Stimulated activated CD8-positive, alpha-beta memory T cell treated with anti-CD3 and anti-CD28 coated beads, Interleukin-7, amount 100 ng/mL, for 24 hours (primary cell): ENCODE measurements around the gene CACNA2D3.

Source experiments
- DNase-seq: peaks from one replicate; pipeline ENCODE4 v3.0.0-alpha.2; 2020; ENCODE audit warnings: low read depth

The CACNA2D3 gene

DNA sequence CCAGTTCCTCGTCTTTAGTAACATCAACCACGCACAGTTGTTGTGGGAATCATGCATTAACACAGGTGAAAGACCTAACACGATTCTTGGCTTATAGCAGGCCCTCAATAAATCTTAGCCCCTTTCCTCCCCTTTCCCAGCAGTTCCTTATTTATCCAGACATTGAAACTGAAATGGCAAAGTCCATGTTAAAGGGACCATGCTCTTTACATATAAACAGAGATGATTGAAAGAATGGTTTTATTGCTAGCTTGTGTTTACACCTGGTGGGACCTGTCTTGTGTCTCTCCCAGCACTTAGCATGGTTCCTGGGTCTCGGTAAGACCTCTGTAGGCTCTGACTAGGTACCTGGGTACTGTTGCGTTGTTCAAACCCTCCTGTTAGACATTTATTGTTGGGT is 553.7 kb downstream of the CACNA2D3 start:
- DNase-seq: no peak

DNA sequence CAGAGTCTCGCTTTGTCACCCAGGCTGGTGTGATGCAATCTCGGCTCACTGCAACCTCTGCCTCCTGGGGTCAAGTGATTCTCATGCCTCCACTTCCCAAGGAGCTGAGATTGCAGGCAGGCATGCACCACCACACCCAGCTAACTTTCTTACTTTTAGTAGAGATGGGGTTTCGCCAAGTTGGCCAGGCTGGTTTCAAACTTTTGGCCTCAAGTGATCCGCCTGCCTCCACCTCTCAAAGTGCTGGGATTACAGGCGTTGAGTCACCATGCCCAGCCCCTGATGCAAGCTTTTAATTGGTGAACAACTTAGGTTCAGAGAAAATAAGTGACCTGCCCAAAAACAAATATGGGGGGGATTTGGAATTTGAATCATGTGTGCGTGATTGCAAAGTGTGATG is 559.4 kb downstream of the CACNA2D3 start:
- DNase-seq: no peak

DNA sequence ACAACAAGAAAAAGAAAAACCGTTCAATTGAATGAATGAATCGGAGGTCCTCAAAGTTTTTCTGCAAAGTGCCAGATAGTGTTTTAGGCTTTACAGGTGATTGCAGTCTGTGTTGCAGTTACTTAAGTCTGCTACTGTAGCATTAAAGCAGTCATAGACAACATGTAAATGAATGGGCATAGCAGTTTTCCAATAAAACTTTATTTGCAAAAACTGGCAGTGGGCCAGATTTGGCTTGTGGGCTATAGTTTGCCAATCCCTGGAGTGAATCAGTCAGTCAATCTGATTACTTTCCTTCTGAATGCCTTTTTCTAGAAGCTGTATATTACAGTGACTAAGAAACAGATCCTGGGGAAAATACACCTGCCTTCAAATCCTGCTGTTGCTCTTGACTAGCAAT is 562.9 kb downstream of the CACNA2D3 start:
- DNase-seq: no peak

DNA sequence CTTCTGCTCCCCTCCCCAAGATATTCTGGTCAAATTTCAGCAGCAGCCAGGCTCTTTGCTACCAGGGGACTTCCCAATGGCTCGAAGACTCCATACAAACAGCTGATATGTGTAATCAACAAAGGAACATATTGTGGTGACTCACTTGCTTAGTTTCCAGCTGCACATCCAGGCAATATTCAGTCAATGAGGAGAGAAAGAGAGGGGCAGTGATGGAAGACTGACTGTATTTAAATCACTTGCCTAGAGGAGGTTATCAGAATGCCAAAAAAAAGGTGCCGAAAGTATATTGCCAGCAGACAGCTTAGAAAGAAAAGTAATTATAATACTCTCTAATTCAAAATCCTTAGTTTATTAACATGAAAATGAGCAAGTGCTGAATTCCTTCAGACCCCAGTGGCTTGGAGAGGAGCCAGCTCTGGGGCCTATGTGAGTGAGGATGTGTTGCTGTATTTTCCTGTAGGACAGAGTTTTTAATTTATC is 569.0 kb downstream of the CACNA2D3 start:
- DNase-seq: no peak

DNA sequence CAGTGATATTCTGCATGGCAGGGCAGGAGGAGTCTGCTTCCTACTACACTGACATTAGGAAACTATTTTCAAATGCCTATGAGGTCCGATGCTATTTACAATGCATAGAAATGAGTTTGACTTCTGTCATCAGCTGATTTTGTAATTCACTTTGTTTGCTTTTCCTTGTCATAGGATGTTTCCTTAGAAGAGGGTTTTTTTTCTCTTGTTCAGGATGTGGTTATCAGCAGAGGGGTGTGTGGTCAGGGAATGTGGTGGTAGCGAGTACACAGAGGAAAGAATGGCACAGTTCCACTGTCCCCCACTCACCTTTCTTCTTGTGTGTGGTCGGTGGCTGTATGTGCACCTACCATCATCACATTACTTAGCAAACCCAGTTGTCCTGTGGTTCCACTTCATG is 574.0 kb downstream of the CACNA2D3 start:
- no peak for DNase-seq

DNA sequence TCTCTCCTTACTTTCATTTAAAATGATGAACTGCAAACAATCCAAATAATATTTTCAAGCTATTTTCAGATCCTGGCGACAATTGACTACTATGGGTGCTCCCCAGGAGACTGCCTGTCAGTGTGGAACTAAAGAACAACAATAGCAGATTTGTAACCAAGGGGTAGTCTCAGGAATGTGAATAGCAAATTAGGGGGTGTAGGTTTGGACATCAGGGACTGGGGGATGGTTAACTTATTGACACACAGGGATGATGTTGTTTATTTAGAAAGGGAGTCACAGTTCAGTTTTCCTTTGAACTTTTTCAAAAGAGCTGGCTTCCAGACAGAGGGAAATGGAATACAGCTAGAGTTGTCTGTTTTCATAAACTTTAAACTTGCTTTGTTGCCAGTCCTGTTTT is 575.7 kb downstream of the CACNA2D3 start:
- no peak for DNase-seq

DNA sequence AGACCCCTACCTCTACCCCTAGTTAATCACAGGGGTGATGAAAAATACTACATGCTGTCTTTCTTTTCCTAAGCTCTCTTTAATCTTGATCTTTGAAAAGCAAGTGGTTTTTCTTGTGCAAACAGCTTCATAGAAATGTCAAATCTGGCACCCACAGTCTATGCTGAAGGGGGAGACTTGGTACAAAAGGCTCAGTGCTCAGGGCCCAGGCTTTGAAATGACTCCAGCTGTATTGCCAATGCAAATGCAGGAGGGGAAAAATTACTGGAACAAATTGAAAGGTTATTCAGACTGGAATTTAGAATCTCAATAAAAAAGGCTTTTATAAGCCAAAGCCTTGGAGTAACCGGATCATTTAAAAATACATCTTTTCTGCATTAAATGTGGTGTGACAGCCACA is 581.6 kb downstream of the CACNA2D3 start:
- DNase-seq: no peak

DNA sequence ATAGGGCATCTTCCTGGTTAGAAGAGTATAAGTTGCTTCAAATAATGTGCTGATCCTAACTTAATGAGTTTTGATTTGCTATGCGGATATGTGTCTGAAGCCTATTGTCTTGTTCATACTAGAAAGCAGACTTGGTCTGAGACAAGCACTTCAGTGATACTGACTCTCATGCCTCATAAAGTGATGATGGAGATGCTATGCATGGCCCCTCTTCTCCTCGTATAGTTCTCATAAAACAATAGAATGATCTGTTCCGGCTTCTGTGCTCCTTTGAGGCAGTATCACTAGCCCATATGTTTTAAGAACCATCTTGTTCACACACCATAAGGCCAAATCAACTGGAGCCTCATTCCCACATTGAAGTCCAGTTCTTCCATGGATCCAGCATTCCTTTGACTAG is 583.4 kb downstream of the CACNA2D3 start:
- no peak for DNase-seq

DNA sequence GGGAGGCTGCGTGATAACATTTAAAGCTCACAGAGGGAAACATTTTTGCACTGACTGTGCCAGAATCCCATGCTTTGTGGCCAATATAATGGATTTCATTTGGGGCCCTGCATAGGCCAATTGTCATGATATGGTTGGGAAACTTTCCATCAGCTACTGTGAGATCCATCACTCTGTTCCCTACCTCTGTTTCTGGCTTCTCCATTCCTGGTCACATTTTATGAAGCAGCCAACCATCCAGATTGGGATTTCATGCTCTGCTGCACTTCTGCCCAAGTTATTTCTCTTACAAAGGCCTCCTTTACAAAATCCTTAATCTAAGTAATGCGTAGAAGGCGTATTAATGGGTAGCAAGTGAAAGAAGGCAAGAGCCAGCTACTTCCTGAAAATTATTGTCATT is 584.4 kb downstream of the CACNA2D3 start:
- no peak for DNase-seq

DNA sequence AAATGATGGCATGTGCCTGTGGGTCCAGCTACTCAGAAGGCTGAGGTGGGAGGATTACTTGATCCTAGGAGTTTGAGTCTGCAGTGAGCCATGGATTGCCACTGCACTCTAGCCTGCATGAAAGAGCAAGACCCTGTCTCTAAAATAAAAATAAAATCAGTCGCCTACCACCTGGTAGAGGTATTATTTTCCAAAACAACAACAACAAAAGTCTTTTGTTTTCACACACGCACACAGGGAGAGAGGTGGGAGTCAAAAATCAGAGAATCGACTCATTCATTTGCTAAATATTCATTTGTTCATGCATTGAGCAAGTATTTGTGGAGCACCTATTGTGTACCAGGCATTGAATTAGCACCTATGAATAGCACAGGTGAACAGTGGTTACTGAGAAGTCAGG is 587.4 kb downstream of the CACNA2D3 start:
- DNase-seq: no peak

DNA sequence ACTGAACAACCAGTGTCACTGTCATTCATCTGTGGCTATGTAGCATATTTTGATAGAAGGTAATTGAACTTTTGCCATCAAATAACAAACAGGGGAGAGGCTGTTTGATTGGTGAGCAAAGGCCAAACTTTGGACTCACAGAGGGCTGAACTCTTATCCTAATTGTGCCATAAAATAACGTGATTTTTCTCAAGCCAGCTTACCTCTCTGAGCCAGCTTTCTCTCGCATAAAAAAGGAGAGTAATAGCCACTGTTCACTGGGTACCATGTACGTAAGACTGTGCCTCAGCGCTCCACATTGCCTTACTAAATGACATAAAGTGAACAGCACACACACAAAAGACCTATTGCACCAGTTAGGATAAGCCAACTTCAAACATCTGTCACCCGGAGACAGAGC is 588.6 kb downstream of the CACNA2D3 start:
- DNase-seq: no peak

DNA sequence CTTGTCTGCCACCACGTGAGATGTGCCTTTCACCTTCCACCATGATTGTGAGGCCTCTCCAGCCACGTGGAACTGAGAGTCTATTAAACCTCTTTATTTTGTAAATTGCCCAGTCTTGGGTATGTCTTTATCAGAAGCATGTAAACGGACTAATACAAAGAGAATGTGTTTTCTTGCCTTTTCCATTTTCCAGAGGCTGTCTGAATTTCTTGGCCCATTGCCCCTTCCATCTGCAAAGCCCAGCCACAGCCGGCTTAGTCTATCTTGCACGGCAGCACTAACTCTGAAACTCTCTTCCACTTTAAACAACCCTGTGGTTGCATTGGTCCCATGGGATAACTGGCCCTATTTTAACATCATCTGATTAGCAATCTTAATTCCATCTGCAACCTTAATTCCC is 590.2 kb downstream of the CACNA2D3 start:
- DNase-seq: no peak

DNA sequence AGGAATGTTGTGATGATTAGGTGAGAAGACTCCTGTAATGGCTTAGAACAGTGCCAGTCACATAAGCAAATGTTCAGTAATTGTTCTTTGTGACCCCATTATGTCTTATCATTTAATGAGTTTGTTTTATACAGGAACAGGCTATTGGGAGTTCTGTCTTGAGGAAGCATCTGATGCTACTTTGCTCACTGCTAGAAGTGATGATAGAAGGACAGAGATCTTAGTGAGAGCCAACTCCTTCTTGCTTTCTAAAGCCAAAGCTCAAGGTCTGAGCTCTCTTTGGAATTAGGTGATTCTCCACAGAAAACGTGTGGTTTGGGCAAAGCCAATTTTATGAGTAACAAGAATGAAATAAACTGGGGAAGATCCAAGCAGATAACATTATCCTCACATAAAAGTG is 590.7 kb downstream of the CACNA2D3 start:
- no peak for DNase-seq

DNA sequence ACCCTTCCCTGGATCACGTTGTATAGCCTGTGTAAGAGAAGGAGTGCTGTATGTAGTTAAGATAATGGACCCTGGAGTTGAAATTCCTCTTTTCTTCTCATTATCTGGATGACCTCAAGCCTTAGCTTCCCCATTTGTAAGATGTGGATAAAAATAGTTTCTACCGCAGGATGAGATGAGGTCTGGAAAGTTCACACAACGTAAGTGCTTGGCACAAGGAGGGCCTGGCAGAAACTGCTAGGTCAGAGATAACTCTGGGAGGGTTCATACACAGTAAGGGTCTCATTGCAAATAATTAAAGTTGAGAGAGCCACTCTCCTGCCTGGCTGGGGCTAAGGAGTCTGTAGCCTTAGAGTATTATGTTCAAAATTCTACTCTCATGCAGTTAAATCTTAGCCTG is 591.1 kb downstream of the CACNA2D3 start:
- DNase-seq: no peak

DNA sequence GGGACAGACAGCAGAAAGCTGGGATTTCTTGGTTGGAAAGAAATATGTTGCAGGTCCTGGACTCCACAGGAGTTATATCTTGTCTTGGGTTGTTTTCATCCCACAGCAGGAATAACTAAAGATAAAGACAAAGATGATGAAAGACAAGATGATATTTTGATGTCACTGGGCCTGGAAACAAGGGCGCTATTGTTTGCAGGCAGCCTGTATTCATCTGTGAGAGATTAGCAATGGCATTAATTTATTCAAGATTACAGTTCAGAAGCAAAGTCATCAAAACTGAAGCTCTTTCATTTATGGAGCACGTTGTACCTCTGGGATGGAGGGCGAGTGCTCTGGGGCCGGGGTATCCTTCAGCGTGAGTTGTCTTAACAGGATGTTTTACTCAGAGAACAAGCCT is 591.7 kb downstream of the CACNA2D3 start:
- no peak for DNase-seq

DNA sequence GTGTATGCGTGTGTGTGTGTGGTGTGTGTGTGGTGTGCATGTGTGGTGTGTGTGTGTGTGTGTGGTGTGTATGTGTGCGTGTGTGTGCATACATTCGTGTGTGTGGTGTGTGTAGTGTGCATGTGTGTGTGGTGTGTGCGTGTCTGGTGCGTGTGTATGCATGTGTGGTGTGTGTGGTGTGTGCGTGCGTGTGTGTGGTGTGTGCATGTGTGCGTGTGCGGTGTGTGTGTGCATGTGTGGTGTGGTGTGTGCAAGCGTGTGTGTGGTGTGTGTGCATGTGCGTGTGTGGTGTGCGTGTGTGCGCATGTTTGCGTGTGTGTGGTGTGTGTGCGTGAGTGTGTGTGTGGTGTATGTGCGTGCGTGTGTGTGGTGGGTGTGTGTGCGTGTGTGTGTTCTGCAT is 595.2 kb downstream of the CACNA2D3 start:
- no peak for DNase-seq

DNA sequence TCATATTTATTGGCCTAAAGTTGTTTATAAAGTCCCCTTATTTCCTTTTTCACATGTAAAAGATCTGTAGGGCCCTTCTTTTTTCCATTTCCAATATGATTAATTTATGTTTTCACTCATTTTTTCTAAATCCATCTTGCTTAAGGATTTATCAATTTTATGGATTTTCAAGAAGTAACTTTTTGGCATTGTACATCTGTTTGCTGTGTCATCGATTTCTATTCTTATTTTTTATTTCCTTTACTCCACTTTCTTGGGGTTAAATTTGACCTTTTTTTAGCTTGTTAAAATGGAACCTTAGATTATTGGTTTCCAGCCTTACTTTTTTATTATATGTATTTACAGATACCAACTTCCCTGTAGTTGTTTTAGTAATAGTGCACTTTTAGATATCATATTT is 597.6 kb downstream of the CACNA2D3 start:
- no peak for DNase-seq

DNA sequence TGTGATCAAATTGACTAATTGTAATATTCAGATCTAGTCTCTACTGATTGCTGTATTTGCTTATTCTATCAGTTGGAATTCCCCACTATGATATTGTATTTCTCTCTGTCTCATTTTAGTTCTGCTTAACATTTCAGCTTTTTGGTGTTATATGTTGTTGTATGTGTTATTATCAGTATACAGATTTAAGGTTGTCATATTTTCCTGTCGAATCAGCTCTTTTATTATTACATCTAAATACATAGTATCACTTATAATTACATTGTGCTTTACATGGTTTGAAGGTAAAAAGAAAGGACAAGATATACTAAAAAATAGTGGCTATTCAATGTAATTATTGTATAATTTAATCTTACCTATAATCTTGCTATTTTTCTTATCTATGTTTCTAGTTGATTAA is 598.3 kb downstream of the CACNA2D3 start:
- DNase-seq: no peak

DNA sequence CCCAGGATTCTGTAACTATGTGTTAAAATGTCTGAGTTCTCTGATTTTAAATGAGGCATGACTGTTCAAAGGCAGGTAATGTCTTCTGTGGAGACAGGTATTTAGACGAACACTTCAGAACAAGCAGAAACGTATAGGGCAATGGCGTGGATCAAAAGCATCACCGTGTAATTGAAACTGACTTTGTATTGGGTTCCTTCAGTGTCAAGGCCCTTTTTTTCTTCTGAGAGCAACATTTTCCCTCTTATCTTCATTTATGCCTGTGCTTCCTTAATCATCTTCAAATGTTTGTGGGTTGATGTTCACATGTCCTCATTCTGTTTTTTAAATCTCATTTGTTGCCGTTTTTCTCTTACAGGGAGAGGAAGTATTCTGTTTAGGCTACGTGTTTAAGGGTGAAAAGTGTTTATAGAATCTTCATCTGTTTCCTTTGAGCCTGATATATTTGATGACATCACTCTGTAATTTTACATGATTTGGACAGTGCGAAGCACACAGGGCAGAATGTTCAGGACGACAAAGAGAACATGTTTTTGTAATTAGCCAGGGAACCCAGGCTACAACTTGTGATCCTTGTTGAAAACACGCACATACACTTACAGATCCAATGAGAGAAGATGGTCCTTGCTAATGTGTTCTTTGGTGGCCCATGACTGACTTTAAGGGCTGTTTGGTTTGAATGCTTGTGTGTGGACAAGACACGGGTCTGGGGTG is 609.5 kb downstream of the CACNA2D3 start:
- DNase-seq: no peak

DNA sequence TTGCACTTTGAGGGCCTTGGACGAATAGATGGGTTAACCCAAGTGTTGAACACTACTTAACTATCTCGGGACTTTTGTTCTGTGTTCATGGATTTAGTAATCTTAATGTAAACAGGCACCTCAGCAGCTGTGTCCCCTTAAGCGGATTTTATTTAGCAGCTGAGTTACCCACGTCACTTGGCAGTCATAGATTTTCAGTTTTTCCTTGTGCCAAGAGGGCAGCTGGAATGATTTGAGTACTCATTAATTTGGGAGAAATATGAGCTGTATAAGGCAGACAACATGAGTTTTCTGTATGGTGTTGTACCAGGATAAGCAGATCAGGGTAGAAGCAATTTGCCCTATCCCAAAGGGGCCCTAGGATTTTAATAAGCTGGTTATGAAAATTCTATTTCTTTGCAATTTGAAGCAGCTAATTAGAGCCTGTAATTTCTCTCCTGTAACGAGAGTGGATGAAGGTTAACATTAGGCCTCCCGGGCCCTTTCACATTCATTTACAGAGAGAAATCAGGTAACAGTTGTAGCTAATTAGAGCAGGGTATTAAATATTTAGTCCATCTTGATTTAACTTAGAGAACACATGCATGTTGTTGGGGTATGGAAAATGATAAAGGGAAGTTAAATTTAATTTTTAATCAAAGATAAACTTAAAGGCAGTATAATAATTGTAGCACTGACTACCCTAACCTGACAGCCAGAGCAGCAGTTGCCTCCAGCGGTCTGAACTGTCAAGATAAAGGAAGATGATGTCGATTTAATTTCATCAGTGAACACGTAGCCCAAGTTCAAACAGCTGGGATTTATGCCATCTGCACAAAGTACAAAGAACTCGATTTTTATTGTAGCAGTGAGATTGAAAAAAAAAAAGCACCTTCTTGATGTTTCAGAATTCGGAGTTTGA is 611.0 kb downstream of the CACNA2D3 start:
- no peak for DNase-seq

DNA sequence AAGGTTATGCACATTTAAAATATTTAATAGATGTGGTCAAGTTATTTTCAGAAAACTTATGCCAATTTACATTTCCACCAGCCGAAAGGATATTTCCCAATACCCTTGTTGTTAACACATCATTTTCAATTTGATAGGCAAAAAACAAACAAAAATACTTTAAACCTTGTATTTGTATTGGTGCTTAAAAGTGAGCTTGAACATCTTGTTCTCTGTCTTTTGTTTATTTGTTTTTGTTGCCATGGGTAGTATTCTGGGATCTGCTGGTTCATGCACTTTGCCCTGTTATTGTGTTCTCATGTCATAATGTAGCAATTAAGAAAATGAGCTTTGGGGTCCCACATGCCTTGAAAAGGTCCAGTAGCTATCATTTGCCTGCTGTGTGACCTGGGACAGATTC is 614.1 kb downstream of the CACNA2D3 start:
- DNase-seq: no peak

DNA sequence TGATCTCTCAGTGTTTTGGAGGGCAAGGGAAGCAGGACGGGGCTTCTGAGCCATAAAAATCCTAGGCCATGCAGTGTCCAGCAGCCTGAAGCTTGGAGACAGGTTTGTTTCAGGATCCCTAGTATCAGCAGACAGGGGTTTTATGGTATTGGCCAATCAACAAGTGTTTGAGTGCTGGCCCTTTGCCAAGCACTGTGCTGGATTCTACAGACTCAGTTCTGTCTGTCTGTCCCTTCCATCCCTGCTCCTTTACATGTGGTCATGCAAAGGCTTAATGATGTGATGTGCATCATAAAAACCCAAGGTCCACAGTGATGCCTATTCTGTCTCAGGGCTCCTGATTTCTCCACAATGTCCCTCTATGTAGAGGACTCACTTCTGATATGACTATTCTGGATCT is 621.4 kb downstream of the CACNA2D3 start:
- DNase-seq: no peak

DNA sequence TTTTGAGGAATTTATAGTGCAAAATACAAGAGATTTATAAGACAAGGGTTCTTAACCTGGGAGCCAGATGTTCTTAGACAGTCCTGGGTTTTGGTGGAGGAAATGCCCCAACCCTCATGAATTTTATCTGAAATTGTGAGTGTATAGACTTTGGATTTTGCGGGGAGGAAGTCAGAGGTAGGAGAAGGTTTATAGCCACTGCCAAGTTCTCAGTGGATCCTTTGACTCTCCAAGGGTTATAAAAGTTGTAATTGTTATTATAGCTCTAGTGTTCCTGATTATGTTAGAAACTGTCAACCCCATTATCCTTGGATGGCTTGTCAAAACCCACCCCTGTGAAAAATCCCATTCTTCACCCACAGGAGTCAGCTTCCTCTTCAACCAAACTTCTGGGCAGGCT is 621.9 kb downstream of the CACNA2D3 start:
- DNase-seq: no peak

DNA sequence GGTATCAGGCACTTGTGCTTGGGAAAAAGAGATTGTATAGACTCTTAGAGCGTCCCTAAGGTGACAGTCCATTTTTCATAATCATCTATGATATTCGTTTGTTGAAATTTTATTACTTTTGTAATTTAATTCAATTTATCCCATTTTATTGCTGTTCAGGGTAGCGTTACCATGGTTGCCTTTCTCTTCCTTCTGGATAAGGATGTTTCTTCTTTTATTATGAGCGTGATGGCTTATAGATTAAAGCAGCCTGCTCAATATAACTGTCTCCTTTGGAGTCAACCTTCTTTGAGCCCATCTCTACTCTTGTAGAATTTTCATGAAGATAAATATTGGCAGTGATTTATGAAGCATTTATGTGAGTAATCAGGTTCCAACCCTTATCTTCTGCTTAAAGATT is 623.5 kb downstream of the CACNA2D3 start:
- DNase-seq: no peak
